RWPE1 (cell line): ENCODE results near the gene C15orf61.

Experiments
- CTCF ChIA-PET: fragments of 350-600 bp; sonication (Branson Sonifier 250); formaldehyde crosslinking; extraction: SDS; loops from one replicate; lab custom pipeline; 2021; lab: Yijun Ruan, JAX
- POLR2A ChIA-PET: fragments of 400-600 bp; formaldehyde crosslinking; extraction: SDS; loops from one replicate; lab custom pipeline; 2020; ENCODE audit warnings: antibody characterized with exemption; ENCODE audit not compliant: low non-redundant PET; lab: Yijun Ruan, JAX
- DNase-seq: peaks from one replicate; pipeline ENCODE4 v3.0.0; 2012; ENCODE audit warnings: low spot score
- H3K27ac ChIP-seq: fragments of 450-650 bp; 2 replicates; pipeline ENCODE4 v1.5.1; 2017
- TF ChIP-seq, protein P1 (sequence below): fragments of 450-650 bp; conservative IDR thresholded peaks from 2 replicates; pipeline ENCODE4 v1.5.1; 2017; ENCODE audit warnings: low read depth, mild to moderate bottlenecking

C15orf61 gene

DNA sequence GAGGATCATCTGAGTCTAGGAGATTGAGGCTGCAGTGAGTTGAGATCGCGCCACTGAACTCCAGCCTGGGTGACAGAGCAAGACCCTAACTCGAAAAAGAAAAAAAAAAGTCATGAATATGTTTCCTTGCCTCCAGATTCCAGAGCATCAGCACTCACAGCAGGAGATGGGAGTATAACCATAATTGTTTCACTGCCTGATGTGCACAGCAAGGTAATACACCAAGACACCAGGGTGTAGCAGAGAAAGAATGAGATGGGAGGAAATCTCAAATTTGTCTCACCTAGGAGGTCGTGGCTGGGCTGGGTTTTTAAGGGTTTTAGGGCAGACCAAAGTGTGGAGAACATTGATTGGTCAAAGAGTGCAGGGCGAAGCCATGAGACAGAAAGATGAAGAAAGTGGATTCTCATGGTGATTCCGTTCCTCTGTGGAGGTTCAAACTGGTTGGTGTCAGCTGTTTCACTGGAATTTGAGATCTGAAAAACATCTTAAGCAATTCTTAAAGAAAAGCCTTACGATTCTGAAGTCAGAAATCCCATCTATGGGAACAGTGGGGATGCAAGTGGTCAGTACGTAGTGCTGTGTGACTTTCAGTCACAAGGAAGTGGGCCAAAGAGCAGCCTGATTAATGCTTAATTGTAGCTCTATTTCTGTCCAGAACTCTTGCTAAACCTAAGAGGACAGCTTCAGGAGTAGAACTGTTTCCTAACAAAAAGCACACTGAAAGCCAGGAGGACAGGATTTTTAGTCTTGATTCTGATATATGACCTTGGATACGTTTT is 7.8 kb upstream of the C15orf61 start:
- ChIA-PET POLR2A (no interaction called here), CTCF (no interaction called here)
- TF ChIP-seq, protein P1, sequence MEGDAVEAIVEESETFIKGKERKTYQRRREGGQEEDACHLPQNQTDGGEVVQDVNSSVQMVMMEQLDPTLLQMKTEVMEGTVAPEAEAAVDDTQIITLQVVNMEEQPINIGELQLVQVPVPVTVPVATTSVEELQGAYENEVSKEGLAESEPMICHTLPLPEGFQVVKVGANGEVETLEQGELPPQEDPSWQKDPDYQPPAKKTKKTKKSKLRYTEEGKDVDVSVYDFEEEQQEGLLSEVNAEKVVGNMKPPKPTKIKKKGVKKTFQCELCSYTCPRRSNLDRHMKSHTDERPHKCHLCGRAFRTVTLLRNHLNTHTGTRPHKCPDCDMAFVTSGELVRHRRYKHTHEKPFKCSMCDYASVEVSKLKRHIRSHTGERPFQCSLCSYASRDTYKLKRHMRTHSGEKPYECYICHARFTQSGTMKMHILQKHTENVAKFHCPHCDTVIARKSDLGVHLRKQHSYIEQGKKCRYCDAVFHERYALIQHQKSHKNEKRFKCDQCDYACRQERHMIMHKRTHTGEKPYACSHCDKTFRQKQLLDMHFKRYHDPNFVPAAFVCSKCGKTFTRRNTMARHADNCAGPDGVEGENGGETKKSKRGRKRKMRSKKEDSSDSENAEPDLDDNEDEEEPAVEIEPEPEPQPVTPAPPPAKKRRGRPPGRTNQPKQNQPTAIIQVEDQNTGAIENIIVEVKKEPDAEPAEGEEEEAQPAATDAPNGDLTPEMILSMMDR: no peak
- no peak overlapping the region for H3K27ac ChIP-seq
- DNase-seq: no peak

DNA sequence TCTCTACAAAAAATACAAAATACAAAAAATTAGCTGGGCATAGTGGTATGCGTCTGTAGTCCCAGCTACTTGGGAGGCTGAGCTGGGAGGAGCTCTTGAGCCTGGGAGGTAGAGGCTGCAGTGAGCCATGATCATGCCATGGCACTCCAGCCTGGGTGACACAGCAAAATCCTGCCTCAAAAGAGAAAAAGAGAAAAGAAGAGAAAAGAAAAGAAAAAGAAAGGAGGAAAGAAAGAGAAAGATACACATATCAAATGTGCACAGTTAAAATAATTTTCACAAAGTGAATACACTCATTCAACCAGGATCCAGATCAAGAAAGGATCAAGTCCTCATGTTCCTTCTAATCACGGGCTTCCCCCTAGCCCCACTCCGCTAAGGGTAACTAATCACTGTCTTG is 5.8 kb upstream of the C15orf61 start:
- H3K27ac ChIP-seq: no peak overlapping the region
- POLR2A ChIA-PET: no interaction called here
- TF ChIP-seq, protein P1: no peak
- CTCF ChIA-PET: no interaction called here
- no peak for DNase-seq

DNA sequence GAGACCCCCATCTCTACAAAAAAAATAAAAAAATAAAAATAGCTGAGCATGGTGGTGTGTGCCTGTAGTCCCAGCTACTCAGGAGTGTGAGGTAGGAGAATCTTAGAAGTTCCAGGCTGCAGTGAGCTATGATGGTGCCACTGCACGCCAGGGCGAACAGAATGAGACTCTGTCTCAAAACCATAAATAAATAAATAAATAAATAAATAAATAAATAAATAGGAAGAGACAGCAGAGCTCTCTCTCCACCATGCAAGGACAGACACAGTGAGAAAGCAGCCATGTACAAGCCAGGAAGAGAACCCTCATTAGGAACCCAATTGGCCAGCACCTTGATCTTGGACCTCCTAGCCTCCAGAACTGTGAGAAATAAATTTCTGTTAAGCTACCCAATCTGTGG is 5.4 kb upstream of the C15orf61 start:
- no peak overlapping the region for H3K27ac ChIP-seq
- TF ChIP-seq, protein P1: no peak
- POLR2A ChIA-PET: no interaction called here
- CTCF ChIA-PET: no interaction called here
- DNase-seq: no peak

DNA sequence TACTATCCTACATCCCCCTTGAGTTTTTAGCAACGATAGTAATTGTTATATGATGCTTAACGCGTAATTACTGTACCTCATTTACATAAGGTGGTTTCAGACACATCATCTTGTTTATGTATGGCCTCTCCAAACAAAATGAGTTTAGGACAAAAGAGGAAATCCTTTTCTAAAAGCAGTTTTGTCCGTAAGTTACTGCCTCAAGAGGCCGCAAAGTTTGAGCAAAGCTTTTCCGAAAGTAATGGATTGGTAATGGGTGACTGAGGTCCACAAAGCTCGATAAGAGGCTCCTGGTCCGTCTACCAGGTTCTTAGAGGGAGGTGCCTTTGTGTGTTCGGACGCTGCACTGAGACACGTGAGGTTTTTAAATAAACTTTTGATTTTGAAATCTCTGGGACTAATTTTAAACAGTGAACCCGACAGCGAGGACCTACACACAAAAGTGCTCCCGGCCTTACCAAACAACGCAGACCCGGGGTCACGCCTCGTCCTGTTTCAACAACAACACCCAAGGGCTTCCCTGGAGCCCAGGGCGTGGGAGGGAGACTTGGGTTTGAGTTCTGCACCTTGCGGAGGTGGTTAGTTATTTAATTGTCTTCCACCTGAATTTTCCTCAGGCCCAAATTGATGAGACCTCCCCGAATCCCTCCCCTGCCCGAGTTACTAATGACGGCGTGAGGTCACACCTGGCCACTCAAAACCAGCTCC is 456 bp upstream of the C15orf61 start:
- ChIA-PET POLR2A (interaction anchor here (0.6 kb wide), 2 partner anchors 444 to 591 kb away, joined by 3 to 4 read pairs; no protein-coding TSS in a partner anchor), CTCF (interaction anchor here (0.7 kb wide), 1 partner anchor 25 kb away, joined by 3 read pairs; no protein-coding TSS in a partner anchor)
- H3K27ac ChIP-seq: peak overlapping the region; percentile 97

DNA sequence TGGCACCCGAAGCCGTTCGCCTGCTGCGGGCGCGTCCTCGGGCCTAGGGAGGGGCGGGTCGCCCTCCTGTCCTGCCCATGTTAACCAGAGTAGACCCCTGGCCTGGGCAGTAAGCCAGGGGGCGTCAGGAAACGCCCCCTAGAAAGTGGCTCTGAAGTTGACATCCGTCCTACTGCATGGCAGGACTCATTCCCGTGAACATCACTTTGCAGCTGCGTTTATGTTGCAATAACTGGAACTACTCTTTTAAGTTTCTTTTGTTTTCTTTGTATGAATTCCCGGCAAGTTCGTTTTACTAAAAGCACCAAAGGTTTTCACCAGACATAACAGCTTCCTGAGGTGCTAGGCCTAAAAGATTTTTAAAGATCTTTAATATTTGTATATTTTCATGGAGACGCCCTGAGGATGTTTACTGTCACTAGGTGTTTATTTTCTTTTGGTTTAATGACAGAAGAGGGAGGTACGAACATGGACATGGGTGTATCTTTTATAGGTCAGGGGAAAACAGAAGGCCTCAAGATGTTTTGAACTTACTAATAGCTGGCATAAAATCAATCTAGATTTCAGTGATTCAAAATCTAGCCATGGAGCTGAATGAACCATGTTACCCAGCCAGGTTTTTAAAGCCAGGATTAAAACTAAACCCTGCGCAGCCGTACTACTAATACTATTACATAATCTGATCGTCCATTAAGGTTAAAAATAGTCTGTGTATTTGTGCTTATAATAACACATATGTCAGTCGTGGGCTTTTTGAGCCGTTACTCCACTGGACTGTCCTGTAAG is 1.0 kb downstream of the C15orf61 start:
- TF ChIP-seq, protein P1: no peak
- no peak for DNase-seq
- ChIA-PET POLR2A (interaction anchor here (0.7 kb wide), 1 partner anchor 222 kb away, joined by 3 read pairs; no protein-coding TSS in a partner anchor), CTCF (interaction anchor here (0.6 to 0.7 kb wide), 2 partner anchors 576 to 577 kb away, joined by 3 read pairs; no protein-coding TSS in a partner anchor)
- peak overlapping the region; percentile 97 for H3K27ac ChIP-seq

More for the DNA sequence above, 456 bp upstream of the C15orf61 start:
- TF ChIP-seq, protein P1: no peak
- no peak for DNase-seq

DNA sequence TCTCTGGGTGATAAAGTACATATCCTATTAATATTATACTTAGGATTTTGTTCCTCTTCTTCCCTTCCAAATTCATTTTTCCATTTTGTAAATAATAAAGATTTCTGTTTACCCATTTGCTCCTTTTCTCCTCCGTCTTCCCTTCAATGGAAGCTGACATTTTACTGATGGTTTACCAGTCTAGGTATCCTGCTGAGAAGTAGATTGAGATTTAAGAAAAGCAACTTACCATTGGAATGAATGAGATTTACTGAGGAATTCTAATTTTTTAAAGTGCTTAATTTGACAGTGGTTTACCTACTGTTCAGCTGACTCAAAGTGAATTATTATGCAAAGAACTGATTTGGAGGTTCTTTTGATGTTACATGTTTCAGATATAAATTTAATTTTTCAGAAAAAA is 2.4 kb downstream of the C15orf61 start:
- ChIA-PET CTCF (interaction anchor here (1.2 kb wide), 1 partner anchor 318 kb away, joined by 4 read pairs; no protein-coding TSS in a partner anchor), POLR2A (no interaction called here)
- TF ChIP-seq, protein P1: no peak
- H3K27ac ChIP-seq: no peak overlapping the region
- no peak for DNase-seq
